Measurements from ENCODE around the gene EIF4G1.
A peak's percentile ranks its signal among the peaks of the same experiment; 100 is the strongest.

Gene EIF4G1

DNA sequence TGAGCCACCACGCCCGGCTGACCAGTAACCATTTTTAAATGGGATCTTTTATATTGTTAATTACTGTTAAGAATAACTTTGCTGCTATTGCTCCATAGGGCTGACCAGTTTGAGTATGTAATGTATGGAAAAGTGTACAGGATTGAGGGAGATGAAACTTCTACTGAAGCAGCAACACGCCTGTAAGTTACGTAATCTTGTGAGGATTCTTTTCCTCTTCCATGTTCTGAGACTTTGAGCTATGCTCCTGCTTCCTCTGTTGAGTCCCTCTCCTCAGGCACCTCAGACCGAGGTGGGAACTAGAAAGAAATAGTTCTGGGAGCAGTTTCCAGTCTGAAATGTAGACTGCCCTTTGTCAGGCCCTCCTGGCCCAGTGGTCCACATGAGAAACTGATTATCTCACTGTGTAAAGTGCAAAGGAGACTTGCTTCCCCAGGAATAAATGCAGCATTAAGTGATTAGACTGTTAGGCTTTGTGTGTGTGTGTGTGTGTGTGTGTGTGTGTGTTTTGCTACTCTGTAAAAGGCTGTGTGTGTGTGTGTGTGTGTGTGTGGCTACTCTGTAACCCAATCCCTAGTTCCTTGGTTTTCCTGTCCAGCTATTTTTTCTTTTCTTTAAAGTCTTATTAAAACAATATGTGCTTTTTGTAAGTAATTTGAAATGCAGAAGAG is 52.3 kb downstream of the EIF4G1 start:
- no peak for DNase-seq (ENCODE audit: low spot score)

GRCh38 chr3:184368116-184368515 is 53.7 kb downstream of the EIF4G1 start:
- no peak for DNase-seq (ENCODE audit: low spot score)

DNA sequence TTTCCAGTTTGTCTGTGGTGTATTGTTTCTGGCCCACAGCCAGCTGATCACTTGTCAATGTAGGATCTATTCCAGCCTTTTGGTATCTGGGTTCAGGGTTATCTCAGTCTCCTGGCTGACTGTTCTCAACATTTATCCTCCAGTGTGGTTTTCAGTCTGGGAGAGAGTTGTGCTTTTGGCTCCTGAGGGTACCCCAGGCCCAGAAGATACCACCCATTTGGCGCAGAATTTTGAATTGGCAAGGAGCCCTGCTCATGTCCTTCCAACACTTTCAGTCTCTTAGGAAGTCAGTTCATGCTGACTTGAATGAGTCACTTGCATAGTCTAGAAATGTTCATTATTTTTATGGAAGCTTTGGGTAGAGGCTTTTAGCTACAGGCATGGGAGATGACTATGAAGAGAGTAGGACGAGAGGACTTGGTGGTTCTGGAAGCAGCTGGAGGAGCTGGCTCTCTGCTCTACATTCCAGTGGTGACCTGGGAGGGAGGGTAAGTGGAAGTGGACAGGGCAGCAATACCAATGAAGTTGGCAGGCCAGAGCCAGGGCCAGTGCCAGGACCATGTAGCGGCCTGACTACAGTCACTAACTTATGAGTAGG is 54.3 kb downstream of the EIF4G1 start:
- DNase-seq (ENCODE audit: low spot score): no peak

GRCh38 chr3:184371570-184372018 is 57.2 kb downstream of the EIF4G1 start:
- DNase-seq (ENCODE audit: low spot score): peak; percentile 81

- no peak for DNase-seq (ENCODE audit: low spot score)
Measured at GRCh38 chr3:184372296-184372821, 58.0 kb downstream of the EIF4G1 start.

GRCh38 chr3:184372911-184373310 is 58.5 kb downstream of the EIF4G1 start:
- no peak for DNase-seq (ENCODE audit: low spot score)

DNA sequence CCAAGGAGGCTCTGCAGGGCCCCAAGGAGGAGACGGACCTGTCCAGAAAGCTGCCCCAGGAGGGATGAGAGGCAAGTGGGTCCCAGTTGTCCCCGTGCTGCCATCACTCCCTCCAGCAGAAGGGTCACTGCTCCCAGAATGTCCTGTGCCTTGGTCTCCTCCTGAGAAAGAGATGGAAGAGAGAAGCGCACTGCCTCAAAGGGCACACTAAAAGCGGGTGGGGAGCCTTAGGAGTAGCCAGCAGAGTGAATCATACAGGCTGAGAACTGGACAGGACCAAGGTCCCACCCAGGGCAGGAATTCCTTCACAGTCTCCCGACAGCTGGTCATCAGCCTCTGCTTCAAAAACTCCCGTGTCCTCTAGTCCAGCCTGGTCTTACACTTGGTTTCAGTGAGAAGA is 59.0 kb downstream of the EIF4G1 start:
- no peak for DNase-seq (ENCODE audit: low spot score)

GRCh38 chr3:184375747-184376461 is 61.5 kb downstream of the EIF4G1 start:
- no peak for DNase-seq (ENCODE audit: low spot score)

GRCh38 chr3:184377374-184377773 is 63.0 kb downstream of the EIF4G1 start:
- DNase-seq (ENCODE audit: low spot score): no peak

DNA sequence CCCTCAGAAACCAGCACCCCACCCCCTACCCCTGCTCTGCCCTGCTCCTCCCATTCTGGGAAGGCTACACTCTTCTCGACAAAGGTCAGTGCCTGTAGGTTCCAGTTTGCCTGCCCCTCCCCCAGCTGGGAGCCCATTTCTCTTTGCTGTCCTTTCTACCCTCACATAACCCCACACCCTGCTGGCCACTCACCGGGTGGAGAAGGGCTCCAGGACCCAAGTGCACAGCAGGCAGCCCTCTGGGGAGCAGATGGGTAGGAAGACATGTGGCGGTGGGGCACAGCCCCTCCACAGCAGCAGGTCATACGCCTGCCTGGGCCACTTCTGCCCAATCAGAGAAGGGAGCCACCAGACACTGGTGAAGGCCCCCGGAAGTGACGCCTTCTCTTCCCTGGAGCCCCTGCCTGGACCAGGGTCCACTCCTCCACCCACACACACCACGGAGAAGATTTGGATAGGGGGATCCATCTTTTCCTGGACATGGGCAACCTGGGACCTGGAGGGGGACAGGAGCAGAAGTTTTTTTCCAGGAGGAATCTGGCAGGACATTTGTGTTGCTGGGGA is 63.6 kb downstream of the EIF4G1 start, which contains the start of gene THPO:
THPO (minus strand) TSS at position 326 of the 564 bp plus-strand sequence. CDS start 1,948 bp downstream, outside the sequence.
- no peak for DNase-seq (ENCODE audit: low spot score)

- no peak for DNase-seq (ENCODE audit: low spot score)
Measured at GRCh38 chr3:184378651-184379357, 64.4 kb downstream of the EIF4G1 start.

- DNase-seq (ENCODE audit: low spot score): no peak
Measured at GRCh38 chr3:184379358-184380184, 65.2 kb downstream of the EIF4G1 start, which contains the start of gene CHRD. TSS of gene CHRD (plus strand) at chr3:184380054. CDS start at chr3:184380319, 265 bp downstream.

- DNase-seq (ENCODE audit: low spot score): no peak
Measured at GRCh38 chr3:184380185-184380626, 65.8 kb downstream of the EIF4G1 start.

- no peak for DNase-seq (ENCODE audit: low spot score)
Measured at GRCh38 chr3:184380627-184381260, 66.3 kb downstream of the EIF4G1 start.

- no peak for DNase-seq (ENCODE audit: low spot score)
Measured at GRCh38 chr3:184381261-184382224, 67.1 kb downstream of the EIF4G1 start.

- no peak for DNase-seq (ENCODE audit: low spot score)
Measured at GRCh38 chr3:184382326-184383032, 68.1 kb downstream of the EIF4G1 start.

DNA sequence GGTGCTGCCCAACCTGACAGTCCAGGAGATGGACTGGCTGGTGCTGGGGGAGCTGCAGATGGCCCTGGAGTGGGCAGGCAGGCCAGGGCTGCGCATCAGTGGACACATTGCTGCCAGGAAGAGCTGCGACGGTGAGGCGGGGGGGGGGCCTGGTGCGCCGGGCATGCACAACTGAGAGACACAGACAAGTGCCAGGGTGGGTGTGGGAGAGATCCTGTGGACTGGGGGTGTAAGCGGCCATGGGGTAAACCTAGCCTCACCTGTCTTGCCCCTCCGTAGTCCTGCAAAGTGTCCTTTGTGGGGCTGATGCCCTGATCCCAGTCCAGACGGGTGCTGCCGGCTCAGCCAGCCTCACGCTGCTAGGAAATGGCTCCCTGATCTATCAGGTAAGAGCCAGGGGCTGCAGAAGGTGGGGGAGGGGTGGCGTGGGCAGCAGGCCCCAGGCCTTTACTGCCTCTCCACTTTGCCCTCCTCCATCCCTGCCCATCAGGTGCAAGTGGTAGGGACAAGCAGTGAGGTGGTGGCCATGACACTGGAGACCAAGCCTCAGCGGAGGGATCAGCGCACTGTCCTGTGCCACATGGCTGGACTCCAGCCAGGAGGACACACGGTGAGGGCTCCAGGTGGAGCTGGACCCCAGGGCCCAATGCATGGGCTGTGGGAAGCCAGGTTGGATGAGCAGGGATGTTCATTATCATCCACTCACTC is 68.8 kb downstream of the EIF4G1 start:
- no peak for DNase-seq (ENCODE audit: low spot score)

GRCh38 chr3:184384342-184384741 is 69.9 kb downstream of the EIF4G1 start:
- DNase-seq (ENCODE audit: low spot score): no peak
